K562 (cell line): ENCODE data around the gene TSPAN14. TPM values are rescaled to one million over a fixed set of nuclear protein-coding genes. Genes with fewer than 3 reads are reported as not detected.

Source experiments
- CC2D1A ChIP-seq: fragments of 450-650 bp; IDR thresholded peaks from 2 replicates; pipeline ENCODE4 v1.6.1; 2017; ENCODE audit warnings: mild to moderate bottlenecking
- CCAR2 ChIP-seq: fragments of 200-400 bp; formaldehyde crosslinking; IDR thresholded peaks from 2 replicates; pipeline ENCODE4 v1.6.1; 2017; ENCODE audit warnings: mild to moderate bottlenecking, low read depth, low read length
- CHD1 ChIP-seq: fragments of 200-600 bp; sonication (generic); IDR thresholded peaks from one replicate; pipeline ENCODE4 v1.6.1; 2012; ENCODE audit warnings: mild to moderate bottlenecking, moderate library complexity, low read length, inconsistent platforms
- CHD2 ChIP-seq: IDR thresholded peaks from 2 replicates; pipeline ENCODE4 v1.6.1; 2011; ENCODE audit warnings: low read depth, low read length
- CREB1 ChIP-seq, 2 experiments: sonication (generic) in 1 of 2; formaldehyde crosslinking in 1 of 2; IDR thresholded peaks; 2 replicates each; pipeline versions ENCODE4 v1.6.1 to v1.8.0; 2012 to 2022; ENCODE audit warnings: inconsistent platforms in 1 of 2, mild to moderate bottlenecking in 1 of 2, missing genetic modification reagents in 1 of 2, moderate library complexity in 1 of 2
- DNMT1 ChIP-seq: fragments of 450-650 bp; IDR thresholded peaks from 2 replicates; pipeline ENCODE4 v1.6.1; 2016; ENCODE audit warnings: antibody characterized with exemption, mild to moderate bottlenecking
- HCFC1 ChIP-seq: IDR thresholded peaks from 2 replicates; pipeline ENCODE4 v1.6.1; 2012; ENCODE audit warnings: low read depth, low read length, improper control_type of control experiment
- HDAC1 ChIP-seq, 2 experiments: fragments of 450-650 bp; IDR thresholded peaks; 2 replicates each; pipeline ENCODE4 v1.6.1; 2016 to 2017; ENCODE audit warnings: inconsistent platforms in 1 of 2, mild to moderate bottlenecking in 1 of 2, moderate library complexity in 1 of 2
- MAFG ChIP-seq: fragments of 450-650 bp; conservative IDR thresholded peaks from 2 replicates; pipeline ENCODE4 v1.6.1; 2016; ENCODE audit warnings: missing genetic modification characterization, missing compliant biosample characterization
- MITF ChIP-seq: IDR thresholded peaks from 2 replicates; pipeline ENCODE4 v1.6.1; 2014; ENCODE audit warnings: antibody characterized with exemption
- NR2C2 ChIP-seq, 2 experiments: fragments of 200-800 bp in 1 of 2; sonication (Bioruptor generic) in 1 of 2; sonication (generic) in 1 of 2; formaldehyde crosslinking in 1 of 2; IDR thresholded peaks; 2 replicates each; pipeline versions ENCODE4 v1.6.1 to v1.8.0; 2016 to 2022; ENCODE audit warnings: mild to moderate bottlenecking in 1 of 2, missing compliant biosample characterization in 1 of 2, missing genetic modification characterization in 1 of 2, missing genetic modification reagents in 1 of 2
- PHB2 ChIP-seq: fragments of 450-650 bp; IDR thresholded peaks from 2 replicates; pipeline ENCODE4 v1.6.1; 2017; ENCODE audit warnings: low read depth
- PHTF2 ChIP-seq: fragments of 250-450 bp; sonication (Bioruptor Pico); IDR thresholded peaks from 2 replicates; pipeline ENCODE4 v1.5.0; 2021; ENCODE audit warnings: mild to moderate bottlenecking
- PYGO2 ChIP-seq: fragments of 450-650 bp; IDR thresholded peaks from 2 replicates; pipeline ENCODE4 v1.6.1; 2016; ENCODE audit warnings: mild to moderate bottlenecking, missing genetic modification characterization, moderate library complexity, missing compliant biosample characterization
- RAD21 ChIP-seq, 2 experiments: fragments of 250-450 bp in 1 of 2; fragments of 450-650 bp in 1 of 2; sonication (Bioruptor Pico) in 1 of 2; formaldehyde crosslinking in 1 of 2; IDR thresholded peaks in 1 of 2; conservative IDR thresholded peaks in 1 of 2; 2 replicates each; pipeline versions ENCODE4 v1.4.0 to v1.8.0; 2020 to 2022; ENCODE audit warnings: mild to moderate bottlenecking in 2 of 2, moderate library complexity in 1 of 2
- RBM15 ChIP-seq: fragments of 200-400 bp; formaldehyde crosslinking; IDR thresholded peaks from 2 replicates; pipeline ENCODE4 v1.6.1; 2018; ENCODE audit warnings: mild to moderate bottlenecking, low read length, moderate library complexity; ENCODE audit not compliant: insufficient read depth
- RBM22 ChIP-seq: fragments of 200-400 bp; formaldehyde crosslinking; IDR thresholded peaks from 2 replicates; pipeline ENCODE4 v1.6.1; 2018; ENCODE audit warnings: low read length, low read depth; ENCODE audit not compliant: poor library complexity, severe bottlenecking
- RBM25 ChIP-seq: fragments of 200-400 bp; formaldehyde crosslinking; IDR thresholded peaks from 2 replicates; pipeline ENCODE4 v1.6.1; 2018; ENCODE audit warnings: low read length, low read depth, moderate library complexity; ENCODE audit not compliant: severe bottlenecking
- SAFB ChIP-seq: fragments of 200-400 bp; formaldehyde crosslinking; IDR thresholded peaks from 2 replicates; pipeline ENCODE4 v1.6.1; 2017; ENCODE audit warnings: low read depth, low read length, borderline replicate concordance
- STAT5A ChIP-seq: IDR thresholded peaks from 2 replicates; pipeline ENCODE4 v1.6.1; 2012; ENCODE audit warnings: low read length, inconsistent platforms, borderline replicate concordance
- TSC22D4 ChIP-seq: fragments of 450-650 bp; IDR thresholded peaks from 2 replicates; pipeline ENCODE4 v1.6.1; 2016; ENCODE audit warnings: missing genetic modification characterization, missing biosample characterization, control low read depth
- ZNF174 ChIP-seq: fragments of 250-450 bp; sonication (Bioruptor Pico); IDR thresholded peaks from 2 replicates; pipeline ENCODE4 v1.4.0; 2020; ENCODE audit warnings: mild to moderate bottlenecking
- ZNF263 ChIP-seq: sonication (generic); formaldehyde crosslinking; IDR thresholded peaks from 2 replicates; pipeline ENCODE4 v1.8.0; 2022; ENCODE audit warnings: mild to moderate bottlenecking, missing genetic modification reagents, borderline replicate concordance
- ZNF282 ChIP-seq: sonication (generic); formaldehyde crosslinking; IDR thresholded peaks from 2 replicates; pipeline ENCODE4 v1.8.1; 2023; ENCODE audit warnings: missing genetic modification reagents
- ZNF707 ChIP-seq: fragments of 250-450 bp; sonication (Bioruptor Pico); conservative IDR thresholded peaks from 2 replicates; pipeline ENCODE4 v1.8.0; 2022; ENCODE audit warnings: inconsistent platforms, mild to moderate bottlenecking, moderate library complexity
- ZNF778 ChIP-seq: fragments of 450-650 bp; formaldehyde crosslinking; IDR thresholded peaks from 2 replicates; pipeline ENCODE4 v1.4.0; 2020; ENCODE audit warnings: mild to moderate bottlenecking, moderate library complexity
- polyA plus RNA-seq, 8 experiments: library from polyadenylated mRNA; depleted of rRNA in 4 of 8; stranded (reverse) in 5 of 8; unstranded in 3 of 8; fragments of >200 nt; fragmentation: Nextera tagmentation in 2 of 8; fragmentation: Illumina TruSeq in 1 of 8; extraction: Ambion mirVana in 2 of 8; extraction: Trizol in 1 of 8; gene quantifications; 2 replicates each; pipeline versions ENCODE4 v1.2.1 to v1.2.3, GENCODE V29; 2011 to 2014; ENCODE audit warnings: inconsistent platforms in 1 of 8, missing spikeins in 1 of 8
- total RNA-seq, 7 experiments: library from RNA; depleted of rRNA in 6 of 7; stranded (reverse); fragments of >200 nt in 6 of 7; fragmentation: Illumina TruSeq in 2 of 7; extraction: Trizol in 2 of 7; gene quantifications; 2 replicates each; pipeline versions ENCODE4 v1.2.1 to v1.2.3, GENCODE V29; 2011 to 2021; ENCODE audit warnings: low replicate concordance in 1 of 7
- TF ChIP-seq, protein P1 (sequence below), 2 experiments: IDR thresholded peaks; 2 replicates each; pipeline ENCODE4 v1.6.1; 2012; ENCODE audit warnings: improper control_type of control experiment in 2 of 2, low read depth in 2 of 2, low read length in 2 of 2, borderline replicate concordance in 1 of 2

Gene TSPAN14
- total and polyA plus RNA-seq, 9 of the 15 experiments (the other 6 are each of a cell fraction or from before 2014, with no cell fraction given), result 5.8 to 92.9 (median 23.3) TPM

- TF ChIP-seq TSC22D4, result no peak
- peak; percentile 90 for TF ChIP-seq CC2D1A
- TF ChIP-seq HDAC1 (IDR thresholded peaks at IDR 0.05), result peak in 1 of 2 experiments; percentile 51; a peak in 1 of 4 replicates
- TF ChIP-seq STAT5A, result peak; percentile 14; the same call in 1 of the 2 replicates
- TF ChIP-seq RBM25, result no peak
- TF ChIP-seq DNMT1, result no peak
- no peak for TF ChIP-seq RBM22
- no peak for TF ChIP-seq SAFB
- no peak for TF ChIP-seq ZNF282 (CRISPR knock-in tag)
- peak; percentile 56; the same call in 1 of the 2 replicates for TF ChIP-seq ZNF263 (CRISPR knock-in tag)
- TF ChIP-seq CHD2, result no peak
- no peak for TF ChIP-seq PHTF2 (CRISPR knock-in tag)
- no peak for TF ChIP-seq CCAR2
- no peak for TF ChIP-seq MITF
- TF ChIP-seq ZNF707 (CRISPR knock-in tag), result no peak
- no peak for TF ChIP-seq HCFC1
- TF ChIP-seq PHB2, result no peak
- no peak for TF ChIP-seq CREB1 (IDR thresholded peaks at IDR 0.05)
- TF ChIP-seq CREB1 (CRISPR knock-in tag; IDR thresholded peaks at IDR 0.05), result no peak
- no peak for TF ChIP-seq PYGO2 (tag)
- TF ChIP-seq CHD1, result no peak
- TF ChIP-seq, protein P1, sequence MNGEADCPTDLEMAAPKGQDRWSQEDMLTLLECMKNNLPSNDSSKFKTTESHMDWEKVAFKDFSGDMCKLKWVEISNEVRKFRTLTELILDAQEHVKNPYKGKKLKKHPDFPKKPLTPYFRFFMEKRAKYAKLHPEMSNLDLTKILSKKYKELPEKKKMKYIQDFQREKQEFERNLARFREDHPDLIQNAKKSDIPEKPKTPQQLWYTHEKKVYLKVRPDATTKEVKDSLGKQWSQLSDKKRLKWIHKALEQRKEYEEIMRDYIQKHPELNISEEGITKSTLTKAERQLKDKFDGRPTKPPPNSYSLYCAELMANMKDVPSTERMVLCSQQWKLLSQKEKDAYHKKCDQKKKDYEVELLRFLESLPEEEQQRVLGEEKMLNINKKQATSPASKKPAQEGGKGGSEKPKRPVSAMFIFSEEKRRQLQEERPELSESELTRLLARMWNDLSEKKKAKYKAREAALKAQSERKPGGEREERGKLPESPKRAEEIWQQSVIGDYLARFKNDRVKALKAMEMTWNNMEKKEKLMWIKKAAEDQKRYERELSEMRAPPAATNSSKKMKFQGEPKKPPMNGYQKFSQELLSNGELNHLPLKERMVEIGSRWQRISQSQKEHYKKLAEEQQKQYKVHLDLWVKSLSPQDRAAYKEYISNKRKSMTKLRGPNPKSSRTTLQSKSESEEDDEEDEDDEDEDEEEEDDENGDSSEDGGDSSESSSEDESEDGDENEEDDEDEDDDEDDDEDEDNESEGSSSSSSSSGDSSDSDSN (IDR thresholded peaks at IDR 0.05; ENCODE audit: borderline replicate concordance in 1 of 2, low read depth in 2 of 2, low read length in 2 of 2), result no peak
- no peak for TF ChIP-seq MAFG (tag)
- no peak for TF ChIP-seq NR2C2 (CRISPR knock-in tag; IDR thresholded peaks at IDR 0.05)
- no peak for TF ChIP-seq NR2C2 (tag; IDR thresholded peaks at IDR 0.05)
- TF ChIP-seq RBM15, result no peak
- no peak for TF ChIP-seq ZNF778
- TF ChIP-seq ZNF174 (CRISPR knock-in tag), result no peak
- TF ChIP-seq RAD21 (CRISPR knock-in tag; conservative IDR thresholded peaks at IDR 0.05 in 1 of 2, IDR thresholded peaks at IDR 0.05 in 1 of 2), result peak; percentile 99 to 100
These were observed 9.3 kb upstream of the TSPAN14 start (continued) for GRCh38 chr10:80444646-80445319.
